IMR-90 (cell line): ENCODE data around the gene VTN. TPM values are rescaled to one million over a fixed set of nuclear protein-coding genes. Genes with fewer than 3 reads are reported as not detected.

ENCODE experiments used
- ATAC-seq: fragments of 200-7000 bp; cut with Tn5 transposase; 2 replicates; pipeline ENCODE4 v1.9.1; 2020; ENCODE audit warnings: low read depth, mild to moderate bottlenecking, moderate library complexity
- BruUV-seq: library from RNA; stranded (reverse); fragments of 400-500 nt; replicated peaks from 2 replicates; lab custom pipeline; 2021; lab: Mats Ljungman, UMichigan
- CTCF ChIA-PET: fragments of 300-600 bp; formaldehyde crosslinking; extraction: SDS; loops from one replicate; lab custom pipeline; 2021; ENCODE audit warnings: antibody characterized with exemption; lab: Yijun Ruan, JAX
- POLR2A ChIA-PET: fragments of 300-600 bp; sonication (Branson Sonifier 250); formaldehyde crosslinking; loops from one replicate; lab custom pipeline; 2022; ENCODE audit warnings: antibody characterized with exemption; ENCODE audit not compliant: unreplicated experiment; lab: Charles Lee
- DNase-seq: peaks from one replicate; pipeline ENCODE4 v3.0.0; 2013
- H2AFZ ChIP-seq: replicated peaks from 2 replicates; pipeline ENCODE3; 2013; ENCODE audit warnings: low read length, mild to moderate bottlenecking; ENCODE audit not compliant: poor library complexity
- H2AK5ac ChIP-seq: 2 replicates; pipeline ENCODE4 v1.6.1; 2013; ENCODE audit warnings: low read depth, low read length, inconsistent platforms
- H2AK9ac ChIP-seq: replicated peaks from 2 replicates; pipeline ENCODE3; 2013; ENCODE audit warnings: mild to moderate bottlenecking, low read depth, low read length, moderate library complexity; ENCODE audit not compliant: poor library complexity
- H2BK120ac ChIP-seq: 2 replicates; pipeline ENCODE4 v1.6.1; 2013; ENCODE audit warnings: low read depth, low read length, inconsistent platforms
- H2BK15ac ChIP-seq: 3 replicates; pipeline ENCODE4 v1.6.1; 2013; ENCODE audit warnings: low read depth, low read length, inconsistent platforms
- H2BK20ac ChIP-seq: 2 replicates; pipeline ENCODE4 v1.6.1; 2013; ENCODE audit warnings: low read depth, mild to moderate bottlenecking, inconsistent platforms, low read length, moderate library complexity
- H2BK5ac ChIP-seq: 2 replicates; pipeline ENCODE4 v1.6.1; 2013; ENCODE audit warnings: mild to moderate bottlenecking, low read depth, low read length, inconsistent platforms; ENCODE audit not compliant: poor library complexity, severe bottlenecking
- H3K14ac ChIP-seq: replicated peaks from 2 replicates; pipeline ENCODE4 v1.6.1; 2013; ENCODE audit warnings: low read depth, low read length, inconsistent platforms
- H3K18ac ChIP-seq: 2 replicates; pipeline ENCODE4 v1.6.1; 2013; ENCODE audit warnings: low read depth, low read length, control low read depth
- H3K23ac ChIP-seq: 2 replicates; pipeline ENCODE4 v1.6.1; 2013; ENCODE audit warnings: low read depth, low read length, inconsistent platforms
- H3K27ac ChIP-seq: 2 replicates; pipeline ENCODE4 v1.5.1; 2013; ENCODE audit warnings: mild to moderate bottlenecking, control low read depth, low read length; ENCODE audit not compliant: insufficient read depth
- H3K27me3 ChIP-seq: 2 replicates; pipeline ENCODE4 v1.6.1; 2013; ENCODE audit warnings: low read length; ENCODE audit not compliant: control insufficient read depth, insufficient read depth
- H3K36me3 ChIP-seq: 2 replicates; pipeline ENCODE4 v1.6.1; 2013; ENCODE audit warnings: low read length, mixed read lengths; ENCODE audit not compliant: control insufficient read depth, insufficient read depth
- H3K4ac ChIP-seq: 2 replicates; pipeline ENCODE4 v1.6.1; 2013; ENCODE audit warnings: low read depth, low read length, inconsistent platforms
- H3K4me1 ChIP-seq: 2 replicates; pipeline ENCODE4 v1.6.1; 2013; ENCODE audit warnings: low read length, mixed read lengths; ENCODE audit not compliant: control insufficient read depth, insufficient read depth
- H3K4me2 ChIP-seq: 2 replicates; pipeline ENCODE4 v1.6.1; 2013; ENCODE audit warnings: low read depth, mild to moderate bottlenecking, control low read depth, low read length, moderate library complexity
- H3K4me3 ChIP-seq: 2 replicates; pipeline ENCODE4 v1.5.1; 2013; ENCODE audit warnings: low read depth, mild to moderate bottlenecking, control low read depth, low read length, moderate library complexity; ENCODE audit not compliant: insufficient read depth
- H3K56ac ChIP-seq: 2 replicates; pipeline ENCODE4 v1.6.1; 2013; ENCODE audit warnings: low read length, inconsistent platforms; ENCODE audit not compliant: insufficient read depth; ENCODE audit errors: extremely low read depth
- H3K79me1 ChIP-seq, 2 experiments: 2 replicates each; pipeline ENCODE4 v1.6.1; 2013; ENCODE audit warnings: low read length in 2 of 2, inconsistent platforms in 1 of 2, low read depth in 1 of 2
- H3K9ac ChIP-seq: 2 replicates; pipeline ENCODE4 v1.6.1; 2013; ENCODE audit warnings: low read depth, low read length, control low read depth
- H3K9me1 ChIP-seq: 2 replicates; pipeline ENCODE4 v1.6.1; 2013; ENCODE audit warnings: low read length, inconsistent platforms; ENCODE audit not compliant: insufficient read depth
- H3K9me3 ChIP-seq: 2 replicates; pipeline ENCODE4 v1.6.1; 2013; ENCODE audit warnings: low read length; ENCODE audit not compliant: control insufficient read depth, insufficient read depth
- H4K20me1 ChIP-seq: 2 replicates; pipeline ENCODE4 v1.6.1; 2013; ENCODE audit warnings: low read length, inconsistent platforms; ENCODE audit not compliant: insufficient read depth
- H4K5ac ChIP-seq: 2 replicates; pipeline ENCODE4 v1.6.1; 2013; ENCODE audit warnings: mild to moderate bottlenecking, low read depth, low read length, control low read depth
- H4K8ac ChIP-seq, 2 experiments: 2 replicates each; pipeline ENCODE4 v1.6.1; 2013; ENCODE audit warnings: low read depth in 2 of 2, low read length in 2 of 2, control low read depth in 1 of 2, inconsistent platforms in 1 of 2
- H4K91ac ChIP-seq: 2 replicates; pipeline ENCODE4 v1.6.1; 2013; ENCODE audit warnings: low read depth, low read length, inconsistent platforms; ENCODE audit not compliant: insufficient read depth
- BHLHE40 ChIP-seq: fragments of 150-350 bp; IDR thresholded peaks from 2 replicates; pipeline ENCODE4 v1.6.1; 2016; ENCODE audit warnings: mild to moderate bottlenecking, low read depth, low read length
- CEBPB ChIP-seq: IDR thresholded peaks from 2 replicates; pipeline ENCODE4 v1.6.1; 2012; ENCODE audit warnings: low read depth, low read length, improper control_type of control experiment
- CHD1 ChIP-seq: IDR thresholded peaks from 2 replicates; pipeline ENCODE4 v1.6.1; 2012; ENCODE audit warnings: low read depth, low read length, improper control_type of control experiment
- ELK1 ChIP-seq: fragments of 150-350 bp; IDR thresholded peaks from 2 replicates; pipeline ENCODE4 v1.6.1; 2016; ENCODE audit warnings: low read depth, mild to moderate bottlenecking, low read length, moderate library complexity, borderline replicate concordance
- FOS ChIP-seq: fragments of 150-350 bp; IDR thresholded peaks from 2 replicates; pipeline ENCODE4 v1.6.1; 2016; ENCODE audit warnings: low read depth, low read length
- MAFK ChIP-seq: IDR thresholded peaks from 2 replicates; pipeline ENCODE4 v1.6.1; 2012; ENCODE audit warnings: low read depth, low read length, improper control_type of control experiment
- MAZ ChIP-seq: IDR thresholded peaks from 2 replicates; pipeline ENCODE4 v1.6.1; 2012; ENCODE audit warnings: low read depth, mild to moderate bottlenecking, low read length, improper control_type of control experiment, moderate library complexity, borderline replicate concordance
- MXI1 ChIP-seq: IDR thresholded peaks from 2 replicates; pipeline ENCODE4 v1.6.1; 2012; ENCODE audit warnings: low read depth, mild to moderate bottlenecking, low read length, moderate library complexity, borderline replicate concordance
- NFE2L2 ChIP-seq: fragments of 150-350 bp; IDR thresholded peaks from 2 replicates; pipeline ENCODE4 v1.6.1; 2016; ENCODE audit warnings: low read depth, mild to moderate bottlenecking, low read length
- POLR2A ChIP-seq: IDR thresholded peaks from 2 replicates; pipeline ENCODE4 v1.6.1; 2012; ENCODE audit warnings: mild to moderate bottlenecking, low read depth, low read length
- RAD21 ChIP-seq: IDR thresholded peaks from 2 replicates; pipeline ENCODE4 v1.6.1; 2012; ENCODE audit warnings: low read length, improper control_type of control experiment
- RCOR1 ChIP-seq: IDR thresholded peaks from 2 replicates; pipeline ENCODE4 v1.6.1; 2012; ENCODE audit warnings: mild to moderate bottlenecking, low read length, improper control_type of control experiment; ENCODE audit not compliant: insufficient replicate concordance
- RFX5 ChIP-seq: IDR thresholded peaks from 2 replicates; pipeline ENCODE4 v1.8.0; 2012; ENCODE audit warnings: low read depth, mild to moderate bottlenecking, low read length, moderate library complexity
- SMC3 ChIP-seq: fragments of 150-350 bp; IDR thresholded peaks from 2 replicates; pipeline ENCODE4 v1.6.1; 2016; ENCODE audit warnings: low read depth, mild to moderate bottlenecking, antibody characterized with exemption, low read length, moderate library complexity
- WGBS, 2 experiments: methylation state at CpG; one replicate each; pipeline versions ENCODE4 v1.1.5 to v1.1.7; 2013; ENCODE audit warnings: missing lambda C conversion rate in 2 of 2; ENCODE audit not compliant: insufficient read length in 1 of 2; ENCODE audit errors: extremely low coverage in 2 of 2; 5-methylcytosine and 5-hydroxymethylcytosine counted together
- dilution Hi-C: fragments of 300-500 bp; cut with HindIII; formaldehyde crosslinking; loops from one replicate; pipeline ENCODE4 v1.14.3; 2018; ENCODE audit warnings: low sequenced_read_pairs; ENCODE audit not compliant: unreplicated experiment
- in situ Hi-C: fragments of 300-500 bp; cut with MboI; formaldehyde crosslinking; loops from 3 replicates; pipeline ENCODE4 v1.14.3; 2019; ENCODE audit warnings: low sequenced_read_pairs, inconsistent platforms, mixed read lengths
- intact Hi-C: fragments of 100-400 bp; cut with micrococcal nuclease; formaldehyde crosslinking; loops from 2 replicates; pipeline ENCODE4 v1.10.0; 2022
- polyA plus RNA-seq, 3 experiments: library from polyadenylated mRNA; depleted of rRNA; stranded (reverse); fragments of >200 nt; gene quantifications; 2 replicates each; pipeline ENCODE4 v1.2.3, GENCODE V29; 2012; ENCODE audit warnings: low replicate concordance in 1 of 3
- total RNA-seq: library from RNA; depleted of rRNA; stranded (reverse); fragments of >200 nt; gene quantifications from 2 replicates; pipeline ENCODE4 v1.2.3, GENCODE V29; 2012
- TF ChIP-seq, protein P1 (sequence below): conservative IDR thresholded peaks from 2 replicates; pipeline ENCODE4 v1.5.1; 2012; ENCODE audit warnings: mild to moderate bottlenecking, low read depth, low read length, improper control_type of control experiment
- TF ChIP-seq, protein P2 (sequence below): fragments of 150-350 bp; IDR thresholded peaks from 2 replicates; pipeline ENCODE4 v1.6.1; 2017; ENCODE audit warnings: mild to moderate bottlenecking, antibody characterized with exemption, low read length, low read depth

Gene VTN
- total and polyA plus RNA-seq, 2 of the 4 experiments (the other 2 are of a cell fraction), result 0.18 to 1.0 TPM

GRCh38 chr17:28404461-28404811, 34.3 kb upstream of the VTN start:
- H2BK120ac ChIP-seq, result no peak overlapping the region
- TF ChIP-seq RFX5 (no peak), BHLHE40 (no peak), CEBPB (no peak), MAFK (no peak), MXI1 (no peak), NFE2L2 (no peak), CHD1 (no peak), MAZ (no peak), POLR2A (no peak), FOS (no peak), RAD21 (no peak), ELK1 (no peak), RCOR1 (no peak), SMC3 (no peak)
- TF ChIP-seq, protein P1, sequence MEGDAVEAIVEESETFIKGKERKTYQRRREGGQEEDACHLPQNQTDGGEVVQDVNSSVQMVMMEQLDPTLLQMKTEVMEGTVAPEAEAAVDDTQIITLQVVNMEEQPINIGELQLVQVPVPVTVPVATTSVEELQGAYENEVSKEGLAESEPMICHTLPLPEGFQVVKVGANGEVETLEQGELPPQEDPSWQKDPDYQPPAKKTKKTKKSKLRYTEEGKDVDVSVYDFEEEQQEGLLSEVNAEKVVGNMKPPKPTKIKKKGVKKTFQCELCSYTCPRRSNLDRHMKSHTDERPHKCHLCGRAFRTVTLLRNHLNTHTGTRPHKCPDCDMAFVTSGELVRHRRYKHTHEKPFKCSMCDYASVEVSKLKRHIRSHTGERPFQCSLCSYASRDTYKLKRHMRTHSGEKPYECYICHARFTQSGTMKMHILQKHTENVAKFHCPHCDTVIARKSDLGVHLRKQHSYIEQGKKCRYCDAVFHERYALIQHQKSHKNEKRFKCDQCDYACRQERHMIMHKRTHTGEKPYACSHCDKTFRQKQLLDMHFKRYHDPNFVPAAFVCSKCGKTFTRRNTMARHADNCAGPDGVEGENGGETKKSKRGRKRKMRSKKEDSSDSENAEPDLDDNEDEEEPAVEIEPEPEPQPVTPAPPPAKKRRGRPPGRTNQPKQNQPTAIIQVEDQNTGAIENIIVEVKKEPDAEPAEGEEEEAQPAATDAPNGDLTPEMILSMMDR, result no peak
- TF ChIP-seq, protein P2, sequence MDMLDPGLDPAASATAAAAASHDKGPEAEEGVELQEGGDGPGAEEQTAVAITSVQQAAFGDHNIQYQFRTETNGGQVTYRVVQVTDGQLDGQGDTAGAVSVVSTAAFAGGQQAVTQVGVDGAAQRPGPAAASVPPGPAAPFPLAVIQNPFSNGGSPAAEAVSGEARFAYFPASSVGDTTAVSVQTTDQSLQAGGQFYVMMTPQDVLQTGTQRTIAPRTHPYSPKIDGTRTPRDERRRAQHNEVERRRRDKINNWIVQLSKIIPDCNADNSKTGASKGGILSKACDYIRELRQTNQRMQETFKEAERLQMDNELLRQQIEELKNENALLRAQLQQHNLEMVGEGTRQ, result no peak
- no peak overlapping the region for H3K4me3 ChIP-seq
- no peak overlapping the region for H4K91ac ChIP-seq
- ChIA-PET POLR2A (no interaction called here), CTCF (no interaction called here)
- peaks cover 4% of the 10 kb centered on the region for H3K36me3 ChIP-seq
- dilution Hi-C loops, result no loop called here
- H3K27ac ChIP-seq, result no peak overlapping the region
- no peaks in the 10 kb centered on the region for H3K9me3 ChIP-seq
- peaks cover 3% of the 10 kb centered on the region for H3K4me1 ChIP-seq
- H2BK5ac ChIP-seq, result no peak overlapping the region
- in situ Hi-C loops, result no loop called here
- no peak overlapping the region for H3K23ac ChIP-seq
- DNase-seq (no peak), ATAC-seq (no peak)
- no peak overlapping the region for H3K14ac ChIP-seq
- H4K8ac ChIP-seq, result no peak overlapping the region
- H2BK20ac ChIP-seq, result no peak overlapping the region
- no peak overlapping the region for H2AK5ac ChIP-seq
- no TSS peak for BruUV-seq
- no peak overlapping the region for H3K9ac ChIP-seq
- 100% methylated on average over 1 of the region's 5 CpGs; no CpG with 5 or more reads in 1 of the 2 experiments for WGBS, 2 experiments
- H3K56ac ChIP-seq, result no peak overlapping the region
- no peak overlapping the region for H3K4ac ChIP-seq
- H3K4me2 ChIP-seq, result no peak overlapping the region
- H2AK9ac ChIP-seq, result no peak overlapping the region
- no peak overlapping the region for H2BK15ac ChIP-seq
- H4K20me1 ChIP-seq, result no peaks in the 10 kb centered on the region
- 0 out of 2 replicates have a peak, but pooled peaks cover 2% of the 10 kb centered on the region for H3K27me3 ChIP-seq
- H4K5ac ChIP-seq, result no peak overlapping the region
- H3K18ac ChIP-seq, result no peak overlapping the region
- intact Hi-C loops, result loop anchor here (10.0 kb wide), 1 partner anchor 140 kb away; no protein-coding TSS in a partner anchor
- H2AFZ ChIP-seq, result no peak overlapping the region
- H3K79me1 ChIP-seq, result no peaks in the 10 kb centered on the region
- H3K9me1 ChIP-seq, result peaks cover 13% of the 10 kb centered on the region
